D341Med (cell line): ENCODE data around the gene ARHGAP6.
"Not testable (repeated sequence)": the region's sequence is repeated elsewhere in the genome, so short reads cannot be mapped to it uniquely, and the experiment has no call there.

ENCODE experiments used
- DNase-seq: peaks from one replicate; pipeline ENCODE4 v3.0.0; 2012; ENCODE audit warnings: low spot score

ARHGAP6 gene

GRCh38 chrX:11146411-11146810 is 519.3 kb downstream of the ARHGAP6 start:
- DNase-seq: no peak

- DNase-seq: peak; percentile 60
These were observed 521.6 kb downstream of the ARHGAP6 start for GRCh38 chrX:11143931-11144678.

GRCh38 chrX:11138498-11139390 is 527.0 kb downstream of the ARHGAP6 start:
- DNase-seq: no peak

GRCh38 chrX:11137543-11138139 is 528.1 kb downstream of the ARHGAP6 start:
- DNase-seq: no peak

GRCh38 chrX:11135564-11136185 is 530.0 kb downstream of the ARHGAP6 start:
- no peak for DNase-seq

GRCh38 chrX:11131146-11131545 is 534.6 kb downstream of the ARHGAP6 start:
- no peak for DNase-seq

GRCh38 chrX:11130136-11130535 is 535.6 kb downstream of the ARHGAP6 start:
- DNase-seq: no peak

GRCh38 chrX:11129534-11130105 is 536.1 kb downstream of the ARHGAP6 start:
- DNase-seq: no peak

GRCh38 chrX:11125060-11125459 is 540.7 kb downstream of the ARHGAP6 start:
- no peak for DNase-seq

- DNase-seq: no peak
These were observed 541.6 kb downstream of the ARHGAP6 start for GRCh38 chrX:11124112-11124511.

- not testable (repeated sequence) for DNase-seq
These were observed 542.6 kb downstream of the ARHGAP6 start for GRCh38 chrX:11123087-11123486.

- no peak for DNase-seq
These were observed 546.3 kb downstream of the ARHGAP6 start for GRCh38 chrX:11119313-11119943.

- no peak for DNase-seq
These were observed 548.0 kb downstream of the ARHGAP6 start for GRCh38 chrX:11117745-11118144.

- no peak for DNase-seq
These were observed 552.0 kb downstream of the ARHGAP6 start for GRCh38 chrX:11113731-11114130.

GRCh38 chrX:11111947-11112346 is 553.8 kb downstream of the ARHGAP6 start:
- no peak for DNase-seq

- peak; percentile 88 for DNase-seq
These were observed 554.5 kb downstream of the ARHGAP6 start, which contains the start of gene HCCS for GRCh38 chrX:11111037-11111851. HCCS (plus strand) TSS chrX:11111332; CDS start chrX:11112061, 729 bp downstream.

- DNase-seq: no peak
These were observed 555.8 kb downstream of the ARHGAP6 start for GRCh38 chrX:11109968-11110367.

- no peak for DNase-seq
These were observed 557.3 kb downstream of the ARHGAP6 start for GRCh38 chrX:11108253-11108941.

- no peak for DNase-seq
These were observed 560.6 kb downstream of the ARHGAP6 start for GRCh38 chrX:11105080-11105479.

- DNase-seq: no peak
These were observed 562.0 kb downstream of the ARHGAP6 start for GRCh38 chrX:11103751-11104150.
